Activated naive CD4-positive, alpha-beta T cell treated with anti-CD3 and anti-CD28 coated beads, Interleukin-2, amount 10 ng/mL, durations not matched to agents 7 days and 5 days (primary cell): ENCODE results near the gene CTAG1B.
"Not testable (repeated sequence)": the region's sequence is repeated elsewhere in the genome, so short reads cannot be mapped to it uniquely, and the experiment has no call there.

Source experiments
- CTCF ChIA-PET: fragments of 350-600 bp; sonication (Branson Sonifier 250); formaldehyde crosslinking; loops from one replicate; lab custom pipeline; 2021; ENCODE audit warnings: antibody characterized with exemption; lab: Charles Lee
- DNase-seq: peaks from one replicate; pipeline ENCODE4 v3.0.0-alpha.2; 2020
- H3K27ac Mint-ChIP-seq: one replicate; pipeline ENCODE4 v1.8.0; 2021; ENCODE audit warnings: mild to moderate bottlenecking, moderate library complexity, mixed read lengths
- H3K27me3 Mint-ChIP-seq: one replicate; pipeline ENCODE4 v1.8.0; 2021; ENCODE audit warnings: mild to moderate bottlenecking, mixed read lengths
- H3K36me3 Mint-ChIP-seq: one replicate; pipeline ENCODE4 v1.8.0; 2021; ENCODE audit warnings: mixed read lengths
- H3K4me1 Mint-ChIP-seq: one replicate; pipeline ENCODE4 v1.8.0; 2021; ENCODE audit warnings: mixed read lengths
- H3K4me3 Mint-ChIP-seq: one replicate; pipeline ENCODE4 v1.8.0; 2021; ENCODE audit warnings: mild to moderate bottlenecking, moderate library complexity, mixed read lengths
- H3K9me3 Mint-ChIP-seq: one replicate; pipeline ENCODE4 v1.8.0; 2021; ENCODE audit warnings: mixed read lengths

The CTAG1B gene

DNA sequence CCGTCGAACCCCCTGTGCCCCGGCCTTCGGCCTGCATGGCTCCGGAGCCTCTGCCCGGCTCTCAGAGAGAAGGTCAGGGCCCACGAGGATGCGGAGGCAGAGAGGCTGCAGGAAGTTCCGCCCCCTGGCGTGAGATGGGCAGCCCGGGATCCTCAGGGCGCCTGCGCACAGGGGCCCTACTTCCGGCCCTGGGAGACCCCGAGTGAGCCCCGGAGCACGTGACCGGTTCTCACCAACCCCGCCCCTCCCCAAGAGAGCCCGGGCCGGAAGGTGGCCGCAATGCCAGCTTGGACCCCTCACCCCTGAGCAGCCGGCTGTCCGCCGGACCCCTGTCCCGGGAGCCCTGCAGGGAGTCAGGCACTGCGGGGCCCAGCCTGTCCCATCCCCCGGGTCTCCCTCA is at the start of gene CTAG1B:
Gene CTAG1B (minus strand): TSS at position 101 of the 400 bp plus-strand sequence. CDS start 64 bp downstream, at position 37.
- H3K27me3 Mint-ChIP-seq, H3K4me1 Mint-ChIP-seq, H3K9me3 Mint-ChIP-seq, H3K36me3 Mint-ChIP-seq, DNase-seq, CTCF ChIA-PET, H3K4me3 Mint-ChIP-seq, H3K27ac Mint-ChIP-seq: not testable (repeated sequence)

DNA sequence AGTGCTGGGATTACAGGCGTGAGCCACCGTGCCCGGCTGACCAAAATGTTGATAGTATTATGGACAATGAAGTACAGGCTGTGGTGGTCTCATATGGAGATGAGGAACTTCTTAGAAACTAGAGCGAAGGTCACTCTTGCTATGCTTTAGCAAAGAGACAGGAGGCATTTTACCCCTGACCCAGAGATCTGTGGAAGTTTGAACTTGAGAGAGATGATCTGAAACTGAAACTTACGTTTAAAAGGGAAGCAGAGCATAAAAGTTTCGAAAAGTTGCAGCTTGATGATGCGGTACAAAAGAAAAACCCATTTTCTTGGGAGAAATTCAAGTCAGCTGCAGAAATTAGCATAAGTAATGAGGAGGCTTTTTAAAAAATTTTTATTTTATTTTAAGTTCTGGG is 42.8 kb upstream of the CTAG1B start:
- no peaks in the 10 kb centered on the region for H3K36me3 Mint-ChIP-seq
- CTCF ChIA-PET: no interaction called here
- H3K27ac Mint-ChIP-seq: no peak overlapping the region
- H3K4me1 Mint-ChIP-seq: peaks cover 3% of the 10 kb centered on the region
- H3K9me3 Mint-ChIP-seq: peaks cover 8% of the 10 kb centered on the region
- H3K4me3 Mint-ChIP-seq: no peak overlapping the region
- no peak for DNase-seq
- H3K27me3 Mint-ChIP-seq: no peaks in the 10 kb centered on the region

DNA sequence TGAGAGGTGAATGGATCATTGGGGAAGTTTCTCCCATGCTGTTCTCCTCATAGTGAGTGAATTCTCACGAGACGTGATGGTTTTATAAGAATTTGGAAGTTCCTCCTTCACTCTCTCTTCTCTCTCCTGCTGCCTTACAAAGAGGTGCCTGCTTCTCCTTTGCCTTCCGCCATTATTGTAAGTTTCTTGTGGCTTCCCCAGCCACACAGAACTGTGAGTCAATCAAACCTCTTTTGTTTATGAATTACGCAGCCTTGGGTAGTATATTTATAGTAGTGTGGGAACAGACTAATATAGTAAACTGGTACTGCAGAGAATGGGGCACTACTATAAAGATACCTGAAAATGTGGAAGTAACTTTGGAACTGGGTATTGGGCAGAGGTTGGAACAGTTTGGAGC is 42.1 kb upstream of the CTAG1B start:
- H3K27me3 Mint-ChIP-seq: no peaks in the 10 kb centered on the region
- no peak overlapping the region for H3K4me3 Mint-ChIP-seq
- no peak for DNase-seq
- peaks cover 3% of the 10 kb centered on the region for H3K4me1 Mint-ChIP-seq
- H3K27ac Mint-ChIP-seq: no peak overlapping the region
- no peaks in the 10 kb centered on the region for H3K36me3 Mint-ChIP-seq
- peaks cover 8% of the 10 kb centered on the region for H3K9me3 Mint-ChIP-seq
- CTCF ChIA-PET: no interaction called here

DNA sequence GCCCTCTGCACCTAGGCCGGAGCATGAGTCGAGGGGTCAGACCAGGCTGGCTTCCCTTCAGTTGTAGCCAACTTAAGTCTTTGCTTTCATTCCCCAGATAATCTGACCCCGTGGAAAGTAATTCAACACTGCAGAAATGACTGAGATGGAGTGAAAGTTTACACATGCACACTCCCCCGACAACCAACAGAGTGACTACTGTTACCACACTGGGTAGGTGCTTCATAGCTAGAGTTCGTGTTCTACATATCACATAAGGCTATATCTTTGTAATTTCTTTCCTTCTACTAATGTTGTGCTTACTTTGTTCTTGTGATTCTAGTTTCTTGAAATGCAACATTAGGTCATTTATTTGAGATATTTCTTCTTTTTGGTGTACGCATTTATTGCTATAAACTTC is 41.5 kb upstream of the CTAG1B start:
- Mint-ChIP-seq H3K27me3 (no peaks in the 10 kb centered on the region), H3K27ac (no peak overlapping the region), H3K36me3 (no peaks in the 10 kb centered on the region), H3K9me3 (peaks cover 8% of the 10 kb centered on the region), H3K4me3 (no peak overlapping the region), H3K4me1 (peaks cover 3% of the 10 kb centered on the region)
- no peak for DNase-seq
- CTCF ChIA-PET: no interaction called here

DNA sequence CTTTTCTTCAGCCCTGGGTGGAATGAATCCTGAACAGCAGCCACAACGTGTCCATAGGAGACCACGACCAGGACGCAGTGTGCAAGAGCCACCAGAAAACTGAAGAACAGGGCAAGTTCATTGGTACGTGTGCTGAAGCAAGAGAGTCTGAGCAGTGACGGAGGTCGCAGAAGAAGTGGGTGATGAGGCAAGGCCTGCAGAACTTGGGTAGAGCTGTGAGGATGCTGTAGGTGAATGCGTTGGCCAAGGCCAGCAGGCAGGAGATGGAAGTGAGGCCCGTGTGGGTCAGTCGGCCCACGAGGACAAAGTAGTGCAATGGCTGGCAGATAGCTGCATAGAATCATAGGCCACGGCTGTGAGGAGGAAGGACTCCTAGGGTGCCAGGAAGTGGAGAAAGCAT is 39.9 kb upstream of the CTAG1B start:
- no peaks in the 10 kb centered on the region for H3K36me3 Mint-ChIP-seq
- no peak overlapping the region for H3K27ac Mint-ChIP-seq
- no peak overlapping the region for H3K4me3 Mint-ChIP-seq

DNA sequence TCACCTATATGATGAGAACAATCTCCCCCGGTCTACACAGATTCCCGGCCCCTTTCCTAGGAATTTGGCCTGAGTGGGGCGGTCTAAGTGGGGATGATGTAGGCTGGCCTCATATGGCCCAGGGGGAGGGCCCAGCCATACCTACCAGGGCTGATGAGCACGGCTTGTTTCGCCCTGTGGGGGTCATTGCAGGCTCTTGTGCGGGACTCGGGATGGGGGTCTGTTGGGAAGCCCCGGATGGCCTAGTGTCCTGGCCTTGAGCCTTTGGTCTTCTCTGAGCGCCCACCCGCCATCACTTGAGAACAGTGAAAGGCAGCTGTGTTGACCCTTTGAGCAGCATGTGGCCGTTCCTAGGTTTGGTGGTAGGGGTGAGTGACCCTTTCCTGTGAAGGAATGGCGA is 39.1 kb upstream of the CTAG1B start:
- Mint-ChIP-seq H3K4me1 (peaks cover 3% of the 10 kb centered on the region), H3K4me3 (no peak overlapping the region), H3K27ac (no peak overlapping the region), H3K36me3 (no peaks in the 10 kb centered on the region), H3K27me3 (no peaks in the 10 kb centered on the region), H3K9me3 (peaks cover 3% of the 10 kb centered on the region)
- no peak for DNase-seq
- CTCF ChIA-PET: interaction anchor here (1.5 kb wide), 1 partner anchor 90 kb away, joined by 3 read pairs; no protein-coding TSS in a partner anchor

More for the DNA sequence above, 39.9 kb upstream of the CTAG1B start:
- no peak for DNase-seq
- peaks cover 8% of the 10 kb centered on the region for H3K9me3 Mint-ChIP-seq
- CTCF ChIA-PET: interaction anchor here (1.5 kb wide), 1 partner anchor 90 kb away, joined by 3 read pairs; no protein-coding TSS in a partner anchor
- H3K4me1 Mint-ChIP-seq: peaks cover 3% of the 10 kb centered on the region
- H3K27me3 Mint-ChIP-seq: no peaks in the 10 kb centered on the region

DNA sequence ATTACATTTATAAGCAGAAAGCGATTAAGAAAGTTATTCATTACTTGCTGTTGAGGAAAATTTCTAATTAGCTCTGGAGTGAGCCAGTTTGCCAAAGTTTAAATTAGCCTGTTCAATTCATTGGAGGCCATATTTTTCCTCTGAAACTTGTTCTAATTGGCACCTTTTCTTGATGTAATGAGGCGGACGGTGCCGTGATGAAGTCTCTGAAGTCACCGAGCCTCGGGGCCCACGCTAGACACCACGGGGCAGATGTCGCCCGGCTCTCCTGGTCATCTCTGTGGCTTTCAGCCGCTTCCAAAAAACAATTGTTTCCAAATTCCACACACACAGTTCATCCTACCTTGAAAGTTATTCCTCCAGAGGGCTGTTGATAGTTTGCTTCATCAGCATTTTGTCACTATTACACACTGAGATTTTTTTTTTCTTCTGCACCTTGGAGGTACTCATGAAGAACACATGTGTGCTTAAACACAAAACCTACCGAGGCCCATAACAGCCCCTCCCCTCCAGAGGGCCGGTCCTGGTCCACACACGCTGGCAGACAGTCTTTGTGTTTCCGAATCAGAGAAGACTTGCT is 38.2 kb upstream of the CTAG1B start:
- Mint-ChIP-seq H3K9me3 (no peaks in the 10 kb centered on the region), H3K4me1 (peaks cover 3% of the 10 kb centered on the region), H3K36me3 (no peaks in the 10 kb centered on the region), H3K27me3 (no peaks in the 10 kb centered on the region), H3K27ac (no peak overlapping the region), H3K4me3 (no peak overlapping the region)
- CTCF ChIA-PET: no interaction called here
- DNase-seq: no peak

DNA sequence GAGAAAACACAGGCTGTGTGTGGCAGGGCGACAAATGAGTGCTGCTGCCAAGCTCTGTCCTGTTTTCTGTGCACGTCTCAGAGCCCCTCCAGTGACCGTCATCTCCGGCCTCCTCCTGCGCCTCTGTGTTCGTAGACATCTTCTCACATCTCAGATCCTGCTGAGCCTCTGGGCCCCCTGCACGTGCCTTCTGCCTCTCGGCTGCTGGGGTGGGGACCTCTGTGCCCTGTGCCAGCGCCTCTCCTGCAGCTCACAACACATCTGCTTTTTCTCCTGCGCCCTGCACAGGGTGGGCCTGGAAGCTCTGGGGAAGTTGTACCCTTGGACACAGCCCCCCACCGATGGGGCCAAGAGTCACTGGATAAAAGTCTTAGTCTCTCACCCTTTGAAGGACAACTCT is 36.7 kb upstream of the CTAG1B start:
- Mint-ChIP-seq H3K4me3 (no peak overlapping the region), H3K9me3 (no peaks in the 10 kb centered on the region), H3K27me3 (peaks cover 3% of the 10 kb centered on the region), H3K4me1 (no peaks in the 10 kb centered on the region), H3K36me3 (no peaks in the 10 kb centered on the region), H3K27ac (no peak overlapping the region)
- CTCF ChIA-PET: no interaction called here
- DNase-seq: no peak

DNA sequence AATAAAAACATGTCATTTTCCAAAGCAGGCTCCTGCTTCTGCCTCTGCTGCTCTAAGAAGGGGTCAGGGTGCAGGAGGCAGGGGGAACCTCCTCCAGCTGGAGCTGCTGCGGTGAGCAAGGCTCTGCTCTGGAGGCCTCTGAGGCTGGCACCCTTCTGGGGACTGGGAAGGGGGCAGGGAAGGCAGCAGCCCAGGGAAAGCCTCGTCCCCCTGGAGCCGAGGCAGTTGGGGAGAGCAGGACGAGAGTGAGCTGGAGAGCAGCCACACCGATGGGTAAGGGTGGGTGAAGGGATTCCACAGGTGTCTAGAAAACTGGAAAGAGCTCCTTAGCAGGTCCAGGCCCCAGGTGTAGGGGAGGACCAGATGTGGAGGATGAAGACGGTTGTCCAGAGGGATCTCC is 36.3 kb upstream of the CTAG1B start:
- no peaks in the 10 kb centered on the region for H3K4me1 Mint-ChIP-seq
- H3K4me3 Mint-ChIP-seq: no peak overlapping the region
- H3K9me3 Mint-ChIP-seq: no peaks in the 10 kb centered on the region
- peaks cover 4% of the 10 kb centered on the region for H3K27me3 Mint-ChIP-seq
- CTCF ChIA-PET: no interaction called here
- no peak for DNase-seq
- no peak overlapping the region for H3K27ac Mint-ChIP-seq
- H3K36me3 Mint-ChIP-seq: no peaks in the 10 kb centered on the region

DNA sequence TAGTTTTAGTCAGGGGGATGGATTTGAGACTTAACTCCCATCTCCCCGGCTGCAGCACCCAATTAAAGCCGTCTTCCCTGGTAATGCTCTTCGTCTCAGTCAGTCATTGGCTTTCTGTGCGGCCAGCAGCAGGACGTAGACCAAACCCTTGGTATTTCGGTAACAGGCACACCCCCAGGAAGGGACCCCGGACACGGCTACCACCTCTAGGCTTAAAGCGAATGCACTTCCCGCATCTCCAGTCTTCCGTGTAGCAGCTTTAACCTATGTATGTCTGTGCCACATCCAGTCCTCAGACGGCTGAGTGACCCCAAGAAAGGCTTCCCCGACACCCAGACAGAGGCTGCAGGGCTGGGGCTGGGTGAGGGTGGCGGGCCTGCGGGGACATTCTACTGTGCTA is 35.8 kb upstream of the CTAG1B start:
- Mint-ChIP-seq H3K4me3 (no peak overlapping the region), H3K4me1 (no peaks in the 10 kb centered on the region), H3K27me3 (peaks cover 7% of the 10 kb centered on the region), H3K36me3 (no peaks in the 10 kb centered on the region), H3K9me3 (no peaks in the 10 kb centered on the region), H3K27ac (no peak overlapping the region)
- DNase-seq: no peak
- CTCF ChIA-PET: no interaction called here

DNA sequence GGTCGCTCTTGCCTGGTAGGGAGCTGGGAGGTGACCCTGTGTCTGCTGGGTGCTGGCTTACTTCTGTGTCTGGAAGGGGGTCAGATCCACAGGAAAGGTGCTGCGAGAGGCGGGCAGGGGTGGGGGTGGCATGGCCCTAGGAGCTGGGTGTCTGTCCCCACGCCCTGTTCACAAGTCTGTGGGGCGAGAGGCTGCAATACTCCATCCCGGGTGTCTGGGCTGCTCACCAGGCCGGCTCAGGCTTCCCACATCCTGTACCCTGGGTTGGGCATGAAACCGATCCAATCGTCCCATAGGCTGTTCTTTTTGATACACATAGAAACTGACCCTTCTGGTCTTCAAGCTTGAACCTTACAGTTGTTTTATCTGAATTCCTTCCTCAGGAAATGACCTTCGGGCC is 35.3 kb upstream of the CTAG1B start:
- Mint-ChIP-seq H3K4me3 (no peak overlapping the region), H3K27me3 (peaks cover 8% of the 10 kb centered on the region), H3K27ac (no peak overlapping the region), H3K9me3 (no peaks in the 10 kb centered on the region), H3K36me3 (no peaks in the 10 kb centered on the region), H3K4me1 (no peaks in the 10 kb centered on the region)
- CTCF ChIA-PET: no interaction called here
- DNase-seq: no peak

DNA sequence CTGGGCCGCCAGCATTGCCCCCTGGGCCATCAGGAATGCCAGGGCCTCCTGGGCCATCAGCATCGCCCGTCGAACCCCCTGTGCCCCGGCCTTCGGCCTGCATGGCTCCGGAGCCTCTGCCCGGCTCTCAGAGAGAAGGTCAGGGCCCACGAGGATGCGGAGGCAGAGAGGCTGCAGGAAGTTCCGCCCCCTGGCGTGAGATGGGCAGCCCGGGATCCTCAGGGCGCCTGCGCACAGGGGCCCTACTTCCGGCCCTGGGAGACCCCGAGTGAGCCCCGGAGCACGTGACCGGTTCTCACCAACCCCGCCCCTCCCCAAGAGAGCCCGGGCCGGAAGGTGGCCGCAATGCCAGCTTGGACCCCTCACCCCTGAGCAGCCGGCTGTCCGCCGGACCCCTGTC is 34.3 kb upstream of the CTAG1B start, which contains the start of gene CTAG2:
Gene CTAG2 (minus strand): TSS at position 167 of the 400 bp plus-strand sequence. CDS start 64 bp downstream, at position 103.
- H3K4me1 Mint-ChIP-seq, H3K36me3 Mint-ChIP-seq, H3K27ac Mint-ChIP-seq, H3K9me3 Mint-ChIP-seq, H3K4me3 Mint-ChIP-seq, CTCF ChIA-PET, DNase-seq, H3K27me3 Mint-ChIP-seq: not testable (repeated sequence)

DNA sequence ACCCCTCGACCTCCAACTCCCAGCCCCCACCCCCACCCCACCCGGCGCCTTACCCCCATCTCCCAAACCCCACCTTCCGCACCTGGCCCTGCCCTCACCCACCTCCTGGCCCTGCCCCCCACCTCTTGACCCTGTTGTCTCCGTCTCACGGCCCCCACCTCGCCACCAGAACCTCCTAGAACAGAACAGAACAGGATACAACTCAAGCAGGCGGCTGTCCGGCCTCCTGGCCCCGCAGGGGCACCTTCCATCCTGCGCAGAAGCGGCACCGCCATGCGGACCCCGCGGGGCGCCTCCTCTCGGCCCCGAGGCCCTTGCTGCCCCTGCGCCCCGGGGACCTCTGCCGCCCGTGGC is 33.9 kb upstream of the CTAG1B start:
- peaks cover 8% of the 10 kb centered on the region for H3K27me3 Mint-ChIP-seq
- H3K4me1 Mint-ChIP-seq: no peaks in the 10 kb centered on the region
- CTCF ChIA-PET: no interaction called here
- no peak for DNase-seq
- H3K27ac Mint-ChIP-seq: no peak overlapping the region
- no peaks in the 10 kb centered on the region for H3K9me3 Mint-ChIP-seq
- no peak overlapping the region for H3K4me3 Mint-ChIP-seq
- H3K36me3 Mint-ChIP-seq: no peaks in the 10 kb centered on the region

DNA sequence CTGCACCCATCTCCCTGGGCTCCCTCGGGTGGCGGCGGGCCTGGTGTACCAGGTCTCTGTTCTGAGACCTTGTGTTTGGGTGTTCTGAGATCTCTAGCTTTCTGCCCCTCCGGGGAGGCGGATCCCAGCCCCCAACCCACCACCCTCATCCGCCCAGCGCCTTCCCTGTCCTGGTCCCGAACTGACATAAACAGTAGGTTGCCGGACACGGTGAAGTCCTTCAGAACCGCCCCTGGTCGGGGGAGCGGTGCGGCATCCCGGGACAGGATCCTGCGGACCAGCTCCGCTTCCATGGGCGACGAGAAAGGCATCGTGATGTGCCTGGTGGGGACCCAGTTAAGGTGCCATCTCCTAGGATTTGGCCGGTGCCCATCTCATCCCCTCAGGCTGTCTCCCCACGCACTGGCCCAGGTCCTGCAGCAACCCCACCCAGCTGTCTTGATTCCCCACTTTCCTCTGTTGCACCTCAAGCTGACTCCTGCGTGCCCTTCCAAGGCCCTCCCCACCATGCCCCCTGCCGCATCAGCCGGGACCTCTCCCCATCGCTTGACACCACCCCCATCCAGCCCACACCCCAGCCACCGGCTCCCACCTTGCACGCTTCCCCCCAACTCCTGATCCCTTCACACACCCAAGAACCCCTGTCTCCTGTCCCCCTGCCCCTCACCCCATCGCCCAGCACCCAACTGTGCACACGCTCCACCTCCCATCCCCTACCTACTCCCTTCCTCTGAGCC is 33.4 kb upstream of the CTAG1B start:
- CTCF ChIA-PET: no interaction called here
- no peaks in the 10 kb centered on the region for H3K4me1 Mint-ChIP-seq
- H3K4me3 Mint-ChIP-seq: no peak overlapping the region
- peaks cover 8% of the 10 kb centered on the region for H3K27me3 Mint-ChIP-seq
- H3K36me3 Mint-ChIP-seq: no peaks in the 10 kb centered on the region
- DNase-seq: no peak
- H3K27ac Mint-ChIP-seq: no peak overlapping the region
- H3K9me3 Mint-ChIP-seq: no peaks in the 10 kb centered on the region

DNA sequence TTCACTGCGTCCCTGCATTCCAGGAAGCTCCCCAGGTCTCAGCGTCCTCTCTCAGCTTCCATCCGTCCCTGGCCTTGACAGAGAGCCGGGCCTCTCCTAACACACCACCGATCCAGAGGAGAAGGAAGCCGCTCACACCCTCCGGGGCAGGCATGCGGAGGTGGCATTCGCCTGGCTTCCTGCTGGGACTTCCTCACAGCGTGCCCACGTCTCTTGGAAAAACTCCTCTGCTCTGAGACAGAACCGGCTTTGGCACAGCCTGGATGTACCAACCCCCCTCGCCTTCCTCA is 31.1 kb upstream of the CTAG1B start:
- no peaks in the 10 kb centered on the region for H3K4me1 Mint-ChIP-seq
- no peak overlapping the region for H3K4me3 Mint-ChIP-seq
- H3K27me3 Mint-ChIP-seq: peaks cover 8% of the 10 kb centered on the region
- no peaks in the 10 kb centered on the region for H3K9me3 Mint-ChIP-seq
- no peaks in the 10 kb centered on the region for H3K36me3 Mint-ChIP-seq
- H3K27ac Mint-ChIP-seq: no peak overlapping the region
- DNase-seq: no peak
- CTCF ChIA-PET: no interaction called here
